RKO (cell line): ENCODE results near the gene FADD.
"Not testable (repeated sequence)": the region's sequence is repeated elsewhere in the genome, so short reads cannot be mapped to it uniquely, and the experiment has no call there.

ENCODE experiments used
- DNase-seq: peaks from one replicate; pipeline ENCODE4 v3.0.0-alpha.2; 2016; ENCODE audit warnings: low spot score

Gene FADD

DNA sequence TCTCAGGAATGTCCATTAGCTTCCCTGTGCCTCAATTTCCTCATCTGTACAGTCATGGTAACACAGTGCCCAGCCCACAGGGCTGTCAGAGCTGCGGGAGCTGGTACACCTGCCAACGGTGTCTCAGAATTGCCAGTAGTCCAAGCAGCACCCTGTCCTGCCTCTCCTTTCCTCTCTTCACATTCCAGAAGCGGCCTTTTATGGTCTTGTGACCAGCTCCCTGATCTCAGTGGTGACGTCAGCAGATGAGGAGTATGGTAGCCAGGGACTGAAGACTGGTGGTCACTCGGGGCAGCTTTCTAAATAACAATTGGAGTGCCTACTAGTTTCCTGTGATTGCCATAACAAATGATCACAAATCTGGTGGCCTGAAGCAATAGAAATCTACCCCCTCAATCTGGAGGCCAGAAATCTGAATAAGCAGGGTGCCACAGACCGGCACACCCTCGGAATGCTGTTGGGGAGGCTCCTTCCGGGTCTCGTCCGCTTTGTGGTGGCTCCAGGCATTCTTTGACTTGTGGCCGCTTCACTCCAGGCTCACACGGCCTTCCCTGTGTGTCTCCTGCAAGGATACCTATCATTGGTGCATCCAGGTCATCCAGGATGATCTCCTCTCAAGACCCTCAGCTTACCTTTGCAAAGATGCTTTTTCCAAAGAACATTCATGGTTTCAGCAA lies 2.1 kb downstream of the FADD start:
- DNase-seq: no peak

GRCh38 chr11:70205766-70206165 lies 2.7 kb downstream of the FADD start:
- DNase-seq: no peak

- no peak for DNase-seq
Observed at GRCh38 chr11:70206226-70206981, 3.3 kb downstream of the FADD start.

- no peak for DNase-seq
Observed at GRCh38 chr11:70206982-70207376, 3.9 kb downstream of the FADD start.

- DNase-seq: no peak
Observed at GRCh38 chr11:70207531-70208131, 4.5 kb downstream of the FADD start.

DNA sequence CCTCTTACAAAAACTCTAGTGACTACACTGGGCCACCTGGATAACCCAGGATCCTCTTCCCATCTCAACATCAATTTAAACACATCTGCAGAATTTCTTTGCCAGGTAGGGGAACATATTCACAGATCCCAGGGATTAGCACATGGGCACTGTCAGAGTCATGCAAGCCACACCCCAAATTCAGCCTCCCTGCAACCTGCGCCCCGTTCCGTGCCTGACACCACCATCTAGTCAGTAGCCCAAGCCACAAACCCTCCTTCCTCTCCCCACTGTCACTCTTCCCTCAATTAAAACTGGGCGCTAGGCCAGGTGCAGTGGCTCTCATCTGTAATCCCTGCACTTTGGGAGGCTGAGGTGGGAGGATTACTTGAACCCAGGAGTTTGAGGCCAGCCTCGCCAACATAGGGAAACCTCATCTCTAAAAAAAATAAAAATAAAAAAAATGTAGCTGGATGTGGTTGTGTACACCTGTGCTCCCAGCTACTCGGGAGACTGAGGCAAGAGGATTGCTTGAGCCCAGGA lies 6.4 kb downstream of the FADD start:
- DNase-seq: no peak

DNA sequence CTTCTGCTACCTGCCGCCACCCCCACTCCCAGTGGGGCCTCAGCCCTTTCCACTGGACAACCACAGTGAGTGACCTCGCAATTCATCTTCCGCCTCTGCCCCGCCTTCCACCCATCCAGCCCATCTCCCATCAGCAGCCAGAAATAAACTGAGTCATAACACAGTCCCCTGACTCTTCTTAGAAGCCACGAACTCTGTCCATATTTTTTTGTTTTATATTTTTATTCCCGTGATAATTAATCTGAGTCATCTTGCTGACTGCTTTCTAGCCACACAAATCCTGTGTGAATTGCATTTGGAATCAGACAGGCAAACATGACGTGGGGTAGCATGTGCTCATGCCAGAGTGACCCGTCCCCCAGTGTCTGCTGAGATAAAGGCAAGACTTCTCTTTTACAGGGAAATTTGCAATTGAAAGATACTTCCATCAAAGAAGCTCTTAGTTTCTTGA lies 7.0 kb downstream of the FADD start:
- peak; percentile 38 for DNase-seq

- DNase-seq: no peak
Observed at GRCh38 chr11:70210530-70210929, 7.4 kb downstream of the FADD start.

DNA sequence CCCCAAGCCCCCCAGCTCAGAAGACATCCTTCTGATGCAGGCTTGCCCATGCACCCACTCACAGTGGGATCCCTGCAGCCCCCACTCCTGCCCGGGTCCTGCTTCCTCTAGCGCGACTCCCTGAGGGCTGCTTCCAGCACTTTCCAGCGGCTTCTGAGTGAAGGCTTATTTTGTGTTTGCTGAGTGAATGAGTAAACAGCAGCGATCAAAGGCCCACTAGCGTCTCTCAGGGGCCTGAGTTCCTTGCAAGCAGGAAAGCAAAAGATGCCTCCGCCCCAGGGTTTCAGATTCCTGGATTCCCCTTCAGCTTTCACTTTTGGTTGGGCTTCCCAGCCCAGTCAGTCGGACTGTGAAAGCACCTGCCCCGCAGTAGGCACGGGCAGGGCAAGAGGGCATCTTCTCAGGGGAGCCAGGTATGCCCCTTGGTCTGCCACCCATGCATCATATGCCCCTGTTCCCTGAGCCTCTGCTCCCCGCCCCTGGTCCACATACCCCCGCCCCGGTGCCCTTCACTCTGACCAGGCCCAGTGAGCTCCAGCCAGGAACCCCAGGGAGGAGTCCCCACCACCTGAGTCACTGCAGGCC lies 9.2 kb downstream of the FADD start:
- DNase-seq: no peak

GRCh38 chr11:70217388-70217787 lies 14.3 kb downstream of the FADD start:
- DNase-seq: not testable (repeated sequence)

- not testable (repeated sequence) for DNase-seq
Observed at GRCh38 chr11:70218076-70218475, 15.0 kb downstream of the FADD start.

DNA sequence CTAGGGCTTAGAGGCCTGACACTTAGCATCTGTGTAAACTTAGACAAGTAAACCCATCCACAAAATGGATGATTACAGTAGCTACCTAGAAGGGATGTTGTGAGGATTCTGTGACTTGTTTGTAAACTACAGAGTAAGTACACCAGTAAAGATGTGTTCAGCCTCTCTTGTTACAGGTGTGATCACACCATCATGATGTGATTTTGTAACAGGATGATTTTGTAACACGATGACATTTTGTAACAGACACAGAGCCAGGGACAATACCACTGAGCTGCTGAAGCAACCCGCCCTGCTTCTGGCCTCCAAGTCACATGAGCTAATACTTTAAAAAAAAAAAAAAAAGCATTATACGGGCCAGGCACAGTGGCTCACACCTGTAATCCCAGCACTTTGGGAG lies 17.0 kb downstream of the FADD start:
- DNase-seq: no peak

GRCh38 chr11:70220920-70221319 lies 17.8 kb downstream of the FADD start:
- no peak for DNase-seq

DNA sequence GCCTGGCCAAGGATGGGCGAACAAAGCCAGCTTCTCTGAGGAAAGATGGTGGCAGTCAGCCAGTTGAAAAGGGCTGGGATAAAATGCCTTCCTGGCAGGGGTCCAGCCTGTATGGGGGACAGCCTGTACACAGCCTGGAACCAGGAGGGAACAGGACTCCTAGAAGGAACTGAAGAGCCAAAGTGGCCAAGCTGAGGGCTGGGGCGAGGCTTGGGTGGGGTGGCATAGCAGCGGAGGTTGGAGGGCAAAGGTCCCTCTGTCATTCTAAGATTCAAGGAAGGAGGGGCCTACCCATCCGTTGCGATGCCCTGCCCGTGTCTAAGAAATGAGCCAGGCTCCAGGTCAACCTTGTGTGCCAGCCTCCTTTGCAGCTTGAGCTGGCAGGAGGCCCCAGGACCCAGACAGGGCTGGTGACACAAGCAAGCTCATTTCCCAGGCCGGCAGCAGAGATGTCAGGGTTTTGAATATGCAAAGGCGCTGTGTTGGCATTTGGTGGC lies 22.6 kb downstream of the FADD start:
- DNase-seq: no peak

DNA sequence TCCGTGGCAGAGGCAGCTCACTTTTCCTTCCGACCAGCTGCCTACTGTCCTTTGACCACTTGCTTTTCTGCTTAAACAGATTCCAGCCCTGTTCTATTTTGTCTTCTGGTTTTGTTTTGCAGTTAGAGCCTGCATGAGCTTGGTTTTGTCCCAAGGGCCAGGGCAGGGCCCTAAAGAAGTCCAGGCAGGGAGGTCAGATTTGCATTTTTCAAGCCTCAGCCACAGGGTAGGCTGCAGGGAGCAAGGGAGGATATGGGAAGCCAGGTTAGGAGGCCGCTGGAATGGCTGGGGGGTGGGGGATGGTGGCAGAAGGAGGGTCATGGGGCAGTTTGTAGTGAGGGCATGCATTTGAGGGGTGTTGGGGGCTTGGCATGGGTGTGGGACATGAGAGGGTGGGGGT lies 23.1 kb downstream of the FADD start:
- no peak for DNase-seq

- DNase-seq: no peak
Observed at GRCh38 chr11:70226967-70227366, 23.9 kb downstream of the FADD start.

GRCh38 chr11:70229737-70230136 lies 26.6 kb downstream of the FADD start:
- DNase-seq: no peak

GRCh38 chr11:70230151-70230839 lies 27.2 kb downstream of the FADD start:
- DNase-seq: no peak

DNA sequence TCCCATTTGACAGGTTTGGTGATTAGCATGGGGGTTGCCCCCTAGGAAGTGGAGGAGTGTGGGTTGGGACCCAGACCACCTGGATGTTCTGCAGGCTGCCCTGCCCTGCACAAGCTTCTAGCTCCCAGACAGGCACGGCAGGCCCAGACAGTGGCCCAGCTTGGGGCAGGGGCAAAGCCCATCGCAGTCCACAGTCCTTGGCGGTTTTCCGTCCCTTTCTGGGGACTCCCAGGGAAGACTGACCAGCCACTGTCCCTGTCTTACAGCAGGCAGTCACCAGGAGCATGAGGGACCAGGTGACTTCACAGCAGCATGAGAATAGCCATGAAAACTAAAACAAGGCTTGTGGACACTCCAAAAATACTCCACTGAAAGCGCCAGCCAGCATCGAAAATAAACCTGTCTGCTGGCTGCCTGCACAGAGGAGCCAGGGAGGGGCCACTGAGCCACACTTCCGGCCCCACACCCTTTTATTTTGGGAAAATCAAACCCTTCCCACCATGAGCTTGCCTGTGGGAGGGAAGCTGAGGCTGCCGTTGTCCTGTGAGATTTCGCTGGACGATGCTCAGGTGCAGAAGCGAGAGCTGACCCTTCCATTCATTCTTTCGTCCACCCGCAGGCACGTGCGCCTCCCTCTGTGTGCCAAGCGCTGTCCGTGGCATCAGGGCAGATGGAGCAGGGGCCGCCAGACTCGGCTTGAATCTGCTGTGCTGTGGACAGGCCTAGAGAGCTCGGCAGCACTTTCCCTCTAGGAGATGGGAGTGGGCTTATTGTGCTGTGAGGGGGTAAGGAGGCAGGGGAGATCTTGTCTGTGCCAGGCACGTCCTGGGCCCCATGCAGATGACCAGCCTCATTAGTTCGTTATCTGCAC lies 28.0 kb downstream of the FADD start:
- DNase-seq: no peak

GRCh38 chr11:70233034-70233433 lies 29.9 kb downstream of the FADD start:
- no peak for DNase-seq

- peak; percentile 92 for DNase-seq
Observed at GRCh38 chr11:70233511-70233934, 30.4 kb downstream of the FADD start.
